Upper lobe of left lung (tissue), 4 donors: Measurements from ENCODE around the gene ST6GALNAC6.

Source experiments
- POLR2AphosphoS5 ChIP-seq, 2 donors: sonication (generic); formaldehyde crosslinking; IDR thresholded peaks; one replicate each; pipeline ENCODE4 v1.5.1; 2017; ENCODE audit warnings: antibody characterized with exemption in 2 of 2
- TF ChIP-seq, protein P1 (sequence below), 6 experiments: fragments of 450-650 bp in 4 of 6; fragments of 200-600 bp in 2 of 6; sonication (generic) in 2 of 6; IDR thresholded peaks; one replicate each; pipeline ENCODE4 v1.5.1; 2016 to 2019; ENCODE audit warnings: antibody characterized with exemption in 6 of 6

DNA sequence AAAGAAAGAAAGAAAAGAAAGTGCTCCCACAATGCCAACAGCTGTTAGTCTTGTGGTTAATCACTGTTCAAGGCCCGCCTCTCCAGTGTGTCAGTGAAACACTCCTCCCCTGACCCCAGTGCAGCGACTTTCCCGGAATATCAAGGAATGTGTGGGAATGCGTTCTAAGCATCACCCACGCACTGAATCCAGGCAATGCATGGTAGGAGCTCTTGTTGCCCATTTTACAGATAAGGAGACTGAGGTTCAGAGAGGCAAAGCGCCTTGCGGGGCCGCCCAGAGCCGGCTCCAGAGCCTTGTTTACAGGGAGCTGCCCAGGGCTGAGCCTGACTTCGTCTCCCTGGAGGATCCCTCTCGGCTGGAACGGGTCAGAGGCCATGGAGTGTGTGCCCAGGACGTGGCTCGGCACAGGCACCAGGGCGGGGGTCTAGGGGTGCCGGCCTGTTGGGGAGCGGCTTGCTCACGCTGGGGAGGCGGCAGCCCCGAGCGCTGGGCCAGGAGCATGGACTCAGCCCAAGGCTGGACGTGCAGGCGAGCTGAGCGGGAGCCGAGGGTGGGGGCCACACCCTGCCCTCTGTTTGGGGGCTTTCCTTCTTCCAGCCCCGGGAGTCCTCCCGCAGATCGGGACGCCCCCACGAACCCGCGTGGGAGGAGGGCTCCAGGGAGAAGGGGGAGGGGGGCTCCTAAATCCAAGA is 823 bp downstream of the ST6GALNAC6 start:
- TF ChIP-seq, protein P1, sequence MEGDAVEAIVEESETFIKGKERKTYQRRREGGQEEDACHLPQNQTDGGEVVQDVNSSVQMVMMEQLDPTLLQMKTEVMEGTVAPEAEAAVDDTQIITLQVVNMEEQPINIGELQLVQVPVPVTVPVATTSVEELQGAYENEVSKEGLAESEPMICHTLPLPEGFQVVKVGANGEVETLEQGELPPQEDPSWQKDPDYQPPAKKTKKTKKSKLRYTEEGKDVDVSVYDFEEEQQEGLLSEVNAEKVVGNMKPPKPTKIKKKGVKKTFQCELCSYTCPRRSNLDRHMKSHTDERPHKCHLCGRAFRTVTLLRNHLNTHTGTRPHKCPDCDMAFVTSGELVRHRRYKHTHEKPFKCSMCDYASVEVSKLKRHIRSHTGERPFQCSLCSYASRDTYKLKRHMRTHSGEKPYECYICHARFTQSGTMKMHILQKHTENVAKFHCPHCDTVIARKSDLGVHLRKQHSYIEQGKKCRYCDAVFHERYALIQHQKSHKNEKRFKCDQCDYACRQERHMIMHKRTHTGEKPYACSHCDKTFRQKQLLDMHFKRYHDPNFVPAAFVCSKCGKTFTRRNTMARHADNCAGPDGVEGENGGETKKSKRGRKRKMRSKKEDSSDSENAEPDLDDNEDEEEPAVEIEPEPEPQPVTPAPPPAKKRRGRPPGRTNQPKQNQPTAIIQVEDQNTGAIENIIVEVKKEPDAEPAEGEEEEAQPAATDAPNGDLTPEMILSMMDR (IDR thresholded peaks at IDR 0.05), result no peak
- peak; percentile 58 to 83 for TF ChIP-seq POLR2AphosphoS5 (IDR thresholded peaks at IDR 0.05)
